NK-92 (cell line): Measurements from ENCODE around the gene POLD3.
"Not testable (repeated sequence)": the region's sequence is repeated elsewhere in the genome, so short reads cannot be mapped to it uniquely, and the experiment has no call there.

Experiments used
- DNase-seq: peaks from one replicate; lab custom pipeline; 2025; ENCODE audit not compliant: unreplicated experiment; lab: John Stamatoyannopoulos, UW

The POLD3 gene

GRCh38 chr11:74636630-74637184, 44.3 kb downstream of the POLD3 start:
- DNase-seq: no peak

- no peak for DNase-seq
These were observed 45.3 kb downstream of the POLD3 start for GRCh38 chr11:74637700-74638099.

- DNase-seq: no peak
These were observed 46.5 kb downstream of the POLD3 start for GRCh38 chr11:74638869-74639268.

GRCh38 chr11:74639533-74639932, 47.2 kb downstream of the POLD3 start:
- no peak for DNase-seq

GRCh38 chr11:74641289-74641688, 48.9 kb downstream of the POLD3 start:
- DNase-seq: no peak

- no peak for DNase-seq
These were observed 49.5 kb downstream of the POLD3 start for GRCh38 chr11:74641905-74642304.

GRCh38 chr11:74642912-74643311, 50.5 kb downstream of the POLD3 start:
- no peak for DNase-seq

- no peak for DNase-seq
These were observed 51.7 kb downstream of the POLD3 start for GRCh38 chr11:74644081-74644480.

- no peak for DNase-seq
These were observed 53.8 kb downstream of the POLD3 start for GRCh38 chr11:74646215-74646614.

GRCh38 chr11:74646954-74647353, 54.6 kb downstream of the POLD3 start:
- DNase-seq: no peak

GRCh38 chr11:74647404-74647803, 55.0 kb downstream of the POLD3 start:
- DNase-seq: no peak

- no peak for DNase-seq
These were observed 55.4 kb downstream of the POLD3 start for GRCh38 chr11:74647831-74648230.

- DNase-seq: no peak
These were observed 56.5 kb downstream of the POLD3 start for GRCh38 chr11:74648894-74649293.

GRCh38 chr11:74650498-74650897, 58.1 kb downstream of the POLD3 start:
- no peak for DNase-seq

- DNase-seq: no peak
These were observed 62.6 kb downstream of the POLD3 start for GRCh38 chr11:74654976-74655375.

GRCh38 chr11:74659124-74659523, 66.7 kb downstream of the POLD3 start:
- not testable (repeated sequence) for DNase-seq

- DNase-seq: no peak
These were observed 70.2 kb downstream of the POLD3 start for GRCh38 chr11:74662487-74663103.

- no peak for DNase-seq
These were observed 70.9 kb downstream of the POLD3 start for GRCh38 chr11:74663315-74663714.

- no peak for DNase-seq
These were observed 77.1 kb downstream of the POLD3 start for GRCh38 chr11:74669211-74670160.

- DNase-seq: no peak
These were observed 77.8 kb downstream of the POLD3 start for GRCh38 chr11:74670171-74670570.

GRCh38 chr11:74671520-74672196, 79.3 kb downstream of the POLD3 start:
- DNase-seq: no peak
